Endothelial cell of umbilical vein (primary cell): ENCODE results near the gene NTNG1. TPM values are rescaled to one million over a fixed set of nuclear protein-coding genes. Genes with fewer than 3 reads are reported as not detected.

ENCODE experiments used
- BruUV-seq: library from RNA; stranded (reverse); fragments of 400-500 nt; replicated peaks from 2 replicates; lab custom pipeline; 2021; lab: Mats Ljungman, UMichigan
- CTCF ChIA-PET: fragments of 300-600, 350-600 bp; sonication (Branson Sonifier 250); formaldehyde crosslinking; loops from one replicate; lab custom pipeline; 2021; ENCODE audit warnings: antibody characterized with exemption, inconsistent platforms; lab: Charles Lee
- POLR2A ChIA-PET: fragments of 300-600, 350-600 bp; sonication (Branson Sonifier 250); formaldehyde crosslinking; loops from one replicate; lab custom pipeline; 2021; ENCODE audit warnings: antibody characterized with exemption, inconsistent platforms; lab: Charles Lee
- DNase-seq: peaks from one replicate; pipeline ENCODE4 v3.0.0-alpha.2; 2011; ENCODE audit warnings: low read depth, low spot score
- FAIRE-seq: peaks from 2 replicates; lab custom pipeline; 2011; peaks lifted over from hg19 to GRCh38; lab: Jason Lieb, UNC
- H2AFZ ChIP-seq: 2 replicates; pipeline ENCODE4 v1.6.0; 2012; ENCODE audit warnings: low read depth, low read length, control low read depth, inconsistent platforms
- H3K27ac ChIP-seq: 2 replicates; pipeline ENCODE4 v1.5.1; 2011; ENCODE audit warnings: low read depth, mild to moderate bottlenecking, control low read depth, low read length, moderate library complexity; ENCODE audit not compliant: insufficient read depth
- H3K27me3 ChIP-seq, 2 experiments: 2 replicates each; pipeline versions ENCODE4 v1.6.0 to v1.6.1; 2011; ENCODE audit warnings: low read length in 2 of 2, mixed read lengths in 1 of 2; ENCODE audit not compliant: control insufficient read depth in 2 of 2, insufficient read depth in 2 of 2
- H3K36me3 ChIP-seq, 2 experiments: 2 replicates in 1 of 2; 3 replicates in 1 of 2; pipeline ENCODE4 v1.5.1; 2011; ENCODE audit warnings: low read length in 2 of 2, mild to moderate bottlenecking in 1 of 2, moderate library complexity in 1 of 2; ENCODE audit not compliant: control insufficient read depth in 2 of 2, insufficient read depth in 2 of 2; ENCODE audit errors: extremely low read depth in 1 of 2
- H3K4me1 ChIP-seq: 3 replicates; pipeline ENCODE4 v1.5.1; 2011; ENCODE audit warnings: mild to moderate bottlenecking, low read length; ENCODE audit not compliant: control insufficient read depth, insufficient read depth; ENCODE audit errors: extremely low read depth
- H3K4me2 ChIP-seq: 2 replicates; pipeline ENCODE4 v1.6.1; 2011; ENCODE audit warnings: low read length, control low read depth, mixed read lengths; ENCODE audit not compliant: insufficient read depth
- H3K4me3 ChIP-seq, 3 experiments: fragments of 200-600 bp in 1 of 3; sonication (generic), shearing (Covaris generic) in 1 of 3; replicated peaks in 1 of 3; 2 replicates each; pipeline ENCODE4 v1.5.1; 2011 to 2016; ENCODE audit warnings: control low read depth in 3 of 3, low read length in 3 of 3, mild to moderate bottlenecking in 2 of 3, inconsistent platforms in 1 of 3, low read depth in 1 of 3, moderate library complexity in 1 of 3; ENCODE audit not compliant: insufficient read depth in 1 of 3
- H3K79me2 ChIP-seq: 2 replicates; pipeline ENCODE4 v1.6.0; 2012; ENCODE audit warnings: low read length, inconsistent platforms; ENCODE audit not compliant: control insufficient read depth, insufficient read depth
- H3K9ac ChIP-seq: replicated peaks from 2 replicates; pipeline ENCODE3; 2011; ENCODE audit warnings: low read length, control low read depth; ENCODE audit not compliant: insufficient read depth; ENCODE audit errors: extremely low read depth
- H3K9me1 ChIP-seq: replicated peaks from 3 replicates; pipeline ENCODE4 v1.6.0; 2011; ENCODE audit warnings: mild to moderate bottlenecking, low read length; ENCODE audit not compliant: control insufficient read depth, insufficient read depth; ENCODE audit errors: extremely low read depth
- H3K9me3 ChIP-seq: replicated peaks from 2 replicates; pipeline ENCODE4 v1.5.1; 2012; ENCODE audit warnings: low read length, inconsistent platforms; ENCODE audit not compliant: control insufficient read depth, insufficient read depth
- H4K20me1 ChIP-seq: replicated peaks from 2 replicates; pipeline ENCODE3; 2011; ENCODE audit warnings: mild to moderate bottlenecking, low read length; ENCODE audit not compliant: control insufficient read depth, insufficient read depth; ENCODE audit errors: extremely low read depth
- EZH2 ChIP-seq: IDR thresholded peaks from 2 replicates; pipeline ENCODE4 v1.6.1; 2012; ENCODE audit warnings: borderline replicate concordance, low read depth, mild to moderate bottlenecking, moderate library complexity, low read length, inconsistent platforms; ENCODE audit not compliant: severe bottlenecking
- FOS ChIP-seq: IDR thresholded peaks from 2 replicates; pipeline ENCODE4 v1.6.1; 2011; ENCODE audit warnings: mild to moderate bottlenecking, low read length, moderate library complexity, borderline replicate concordance; ENCODE audit not compliant: insufficient read depth
- GATA2 ChIP-seq: IDR thresholded peaks from 2 replicates; pipeline ENCODE4 v1.7.0; 2011; ENCODE audit warnings: low read depth, mild to moderate bottlenecking, moderate library complexity, mixed read lengths, low read length; ENCODE audit not compliant: insufficient read length, insufficient read depth
- JUN ChIP-seq: IDR thresholded peaks from 2 replicates; pipeline ENCODE4 v1.6.1; 2011; ENCODE audit warnings: borderline replicate concordance, low read depth; ENCODE audit not compliant: insufficient read length, insufficient read depth
- MYC ChIP-seq: IDR thresholded peaks from one replicate; pipeline ENCODE4 v1.6.1; 2011; ENCODE audit warnings: mild to moderate bottlenecking, low read depth, low read length
- POLR2A ChIP-seq: IDR thresholded peaks from 2 replicates; pipeline ENCODE4 v1.6.1; 2012; ENCODE audit warnings: low read depth, mild to moderate bottlenecking, control low read depth, low read length
- POLR2AphosphoS5 ChIP-seq: IDR thresholded peaks from 2 replicates; pipeline ENCODE4 v1.6.1; 2012; ENCODE audit warnings: low read depth, mild to moderate bottlenecking, control low read depth, low read length, moderate library complexity; ENCODE audit not compliant: insufficient read depth
- dilution Hi-C: fragments of 300-500 bp; cut with MboI; formaldehyde crosslinking; loops from one replicate; pipeline ENCODE4 v1.15.0; 2019; ENCODE audit warnings: low sequenced_read_pairs; ENCODE audit not compliant: extremely low pct_ligation_motif_present
- intact Hi-C: fragments of 100-400 bp; cut with micrococcal nuclease; formaldehyde crosslinking; loops from one replicate; pipeline ENCODE4 v1.10.0; 2022
- polyA plus RNA-seq, 4 experiments: library from polyadenylated mRNA; depleted of rRNA in 3 of 4; stranded (reverse) in 3 of 4; unstranded in 1 of 4; fragments of >200 nt; gene quantifications; 2 replicates each; pipeline versions ENCODE4 v1.2.1 to v1.2.3, GENCODE V29; 2011 to 2012; ENCODE audit warnings: missing spikeins in 1 of 4
- total RNA-seq: library from RNA; stranded (reverse); gene quantifications from 2 replicates; pipeline ENCODE4 v1.2.3, GENCODE V29; 2021
- TF ChIP-seq, protein P1 (sequence below), 2 donors: IDR thresholded peaks; 1 replicate in 1 of 2; 2 replicates in 1 of 2; pipeline ENCODE4 v1.5.1; 2011; ENCODE audit warnings: low read length in 2 of 2, mild to moderate bottlenecking in 2 of 2, moderate library complexity in 2 of 2, control low read depth in 1 of 2, inconsistent platforms in 1 of 2, low read depth in 1 of 2; ENCODE audit not compliant: insufficient read depth in 1 of 2; ENCODE audit errors: extremely low read depth in 1 of 2
- TF ChIP-seq, protein P2 (sequence below): IDR thresholded peaks from 2 replicates; pipeline ENCODE4 v1.6.1; 2011; ENCODE audit not compliant: insufficient read depth, insufficient read length

The NTNG1 gene
- total and polyA plus RNA-seq, 2 donors (not counting 3 experiments of a cell fraction or from before 2014, with no cell fraction given) = not detected

DNA sequence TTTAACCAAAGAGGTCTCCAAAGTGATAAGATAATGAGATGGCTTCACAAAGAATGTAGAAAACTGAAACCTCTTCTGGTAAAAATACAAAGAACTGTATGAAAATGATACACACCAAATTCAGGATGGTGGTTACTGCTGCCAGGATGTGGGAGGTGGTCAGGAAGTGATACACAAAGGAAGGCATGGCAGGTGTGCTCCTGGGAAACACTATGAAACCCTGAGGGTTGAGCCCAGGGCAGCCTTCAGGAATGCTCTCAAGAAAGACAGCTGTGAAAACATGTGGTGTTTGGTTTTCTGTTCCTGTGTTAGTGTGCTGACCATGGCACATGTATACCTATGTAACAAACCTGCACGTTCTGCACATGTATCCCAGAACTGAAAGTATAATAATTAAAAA is 109.3 kb downstream of the NTNG1 start:
- CTCF ChIA-PET = no interaction called here
- DNase-seq (no peak), FAIRE-seq (no peak)
- dilution Hi-C loops = no loop called here
- Histone ChIP-seq H3K27ac (no peak overlapping the region), H3K36me3 (no peaks in the 10 kb centered on the region), H3K4me1 (no peaks in the 10 kb centered on the region), H3K27me3 (no peaks in the 10 kb centered on the region), H3K79me2 (no peaks in the 10 kb centered on the region), H3K9me3 (no peaks in the 10 kb centered on the region), H3K4me3 (no peak overlapping the region), H3K9ac (no peak overlapping the region), H4K20me1 (no peaks in the 10 kb centered on the region), H3K9me1 (no peaks in the 10 kb centered on the region), H2AFZ (no peak overlapping the region), H3K4me2 (no peak overlapping the region)
- TF ChIP-seq MYC = no peak
- no peak for TF ChIP-seq FOS
- TF ChIP-seq, protein P1, sequence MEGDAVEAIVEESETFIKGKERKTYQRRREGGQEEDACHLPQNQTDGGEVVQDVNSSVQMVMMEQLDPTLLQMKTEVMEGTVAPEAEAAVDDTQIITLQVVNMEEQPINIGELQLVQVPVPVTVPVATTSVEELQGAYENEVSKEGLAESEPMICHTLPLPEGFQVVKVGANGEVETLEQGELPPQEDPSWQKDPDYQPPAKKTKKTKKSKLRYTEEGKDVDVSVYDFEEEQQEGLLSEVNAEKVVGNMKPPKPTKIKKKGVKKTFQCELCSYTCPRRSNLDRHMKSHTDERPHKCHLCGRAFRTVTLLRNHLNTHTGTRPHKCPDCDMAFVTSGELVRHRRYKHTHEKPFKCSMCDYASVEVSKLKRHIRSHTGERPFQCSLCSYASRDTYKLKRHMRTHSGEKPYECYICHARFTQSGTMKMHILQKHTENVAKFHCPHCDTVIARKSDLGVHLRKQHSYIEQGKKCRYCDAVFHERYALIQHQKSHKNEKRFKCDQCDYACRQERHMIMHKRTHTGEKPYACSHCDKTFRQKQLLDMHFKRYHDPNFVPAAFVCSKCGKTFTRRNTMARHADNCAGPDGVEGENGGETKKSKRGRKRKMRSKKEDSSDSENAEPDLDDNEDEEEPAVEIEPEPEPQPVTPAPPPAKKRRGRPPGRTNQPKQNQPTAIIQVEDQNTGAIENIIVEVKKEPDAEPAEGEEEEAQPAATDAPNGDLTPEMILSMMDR (IDR thresholded peaks at IDR 0.05; ENCODE audit: extremely low read depth in 1 of 2, insufficient read depth in 1 of 2, low read depth in 1 of 2, low read length in 2 of 2) = no peak
- no peak for TF ChIP-seq POLR2AphosphoS5
- no peak for TF ChIP-seq EZH2
- no peak for TF ChIP-seq POLR2A
- TF ChIP-seq, protein P2, sequence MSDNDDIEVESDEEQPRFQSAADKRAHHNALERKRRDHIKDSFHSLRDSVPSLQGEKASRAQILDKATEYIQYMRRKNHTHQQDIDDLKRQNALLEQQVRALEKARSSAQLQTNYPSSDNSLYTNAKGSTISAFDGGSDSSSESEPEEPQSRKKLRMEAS = no peak
- TF ChIP-seq GATA2 = no peak
- TF ChIP-seq JUN = no peak
- intact Hi-C loops = no loop called here
- no TSS peak for BruUV-seq
- POLR2A ChIA-PET = no interaction called here
